IPS-NIHi7 (cell line): ENCODE data around the gene HSPBP1.

Experiments used
- DNase-seq: peaks from one replicate; pipeline ENCODE4 v3.0.0; 2012; ENCODE audit warnings: mixed read lengths; ENCODE audit errors: extremely low spot score

HSPBP1 gene

DNA sequence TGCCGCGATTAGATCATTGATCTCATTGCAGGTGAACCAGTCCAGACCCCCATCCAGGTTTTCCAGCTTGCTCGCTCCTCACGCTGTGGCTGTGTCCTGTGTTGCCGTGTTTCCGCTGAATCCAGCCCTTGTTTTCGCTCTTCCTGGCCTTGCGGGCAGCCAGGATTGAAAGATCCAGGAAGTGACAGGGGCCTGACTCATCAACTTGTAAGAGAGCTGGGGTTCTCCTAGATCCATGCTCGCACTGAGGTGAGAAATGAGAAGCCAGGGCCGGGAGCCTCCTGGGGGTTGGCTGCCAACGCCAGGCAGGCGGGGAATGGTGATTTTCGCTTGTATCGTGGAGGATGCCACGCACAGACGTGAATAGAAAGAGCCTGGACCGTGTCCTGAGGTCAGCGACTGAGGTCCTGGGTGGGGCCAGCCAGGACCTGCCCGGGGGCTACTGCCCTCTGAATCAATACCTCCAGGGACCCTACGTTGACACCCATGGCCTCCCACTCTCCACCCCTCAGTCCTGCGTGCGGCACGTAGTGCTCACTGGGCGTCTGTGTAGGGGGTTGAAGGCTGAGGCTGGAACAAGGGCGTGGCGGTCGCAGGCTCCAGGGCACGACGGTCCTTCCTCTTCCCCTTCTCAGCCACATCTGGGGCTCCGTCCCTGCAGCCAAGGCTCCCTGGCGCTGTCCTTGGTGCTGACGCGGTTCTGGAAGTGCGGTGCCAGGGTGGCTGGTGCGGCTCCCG lies 63.3 kb downstream of the HSPBP1 start:
- DNase-seq = peak; percentile 96

DNA sequence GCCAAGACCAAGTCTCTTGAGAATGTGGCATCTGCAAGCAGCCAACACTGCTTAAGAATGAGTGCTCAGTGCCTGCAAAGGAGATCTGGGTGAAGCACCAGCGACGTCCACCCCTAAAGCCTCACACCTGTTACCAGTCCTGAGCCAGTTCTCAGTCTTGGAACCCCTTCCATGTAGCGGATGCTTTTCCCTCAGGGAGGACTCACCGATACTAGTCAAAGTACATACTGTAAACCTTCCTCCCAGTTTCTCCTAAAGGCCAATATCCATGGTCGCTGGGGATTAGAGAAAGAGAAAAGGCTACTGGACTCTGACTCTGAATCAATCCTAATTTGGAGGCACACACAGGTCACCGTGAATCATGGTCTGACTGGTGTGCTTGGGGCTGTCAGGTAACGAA lies 66.4 kb downstream of the HSPBP1 start:
- no peak for DNase-seq

DNA sequence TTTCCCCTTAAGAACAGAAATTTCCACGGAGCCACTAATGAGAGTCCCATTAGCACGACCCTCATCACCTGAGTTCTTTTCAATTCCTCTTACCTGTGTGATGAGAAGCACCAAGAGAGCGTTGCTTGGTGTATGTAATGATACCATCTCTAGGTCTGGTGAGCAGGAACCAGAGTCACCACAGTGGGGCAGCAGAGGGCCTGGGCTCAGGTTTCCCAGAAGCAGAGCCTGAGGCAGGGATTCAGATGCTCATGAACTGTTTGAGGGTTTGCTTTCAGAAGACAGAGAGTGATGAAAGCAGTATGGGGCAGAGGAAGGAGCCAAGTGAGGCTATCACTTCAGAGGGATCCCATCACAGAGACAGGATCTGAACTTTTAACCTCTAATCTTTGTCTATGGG lies 67.5 kb downstream of the HSPBP1 start:
- DNase-seq = peak; percentile 35
